ENCODE measurements around the gene LRSAM1. TPM values are rescaled to one million over a fixed set of nuclear protein-coding genes. Genes with fewer than 3 reads are reported as not detected.

The LRSAM1 gene
- total RNA-seq, 2 experiments from 2014 or later: 20.8 to 32.2 TPM

DNA sequence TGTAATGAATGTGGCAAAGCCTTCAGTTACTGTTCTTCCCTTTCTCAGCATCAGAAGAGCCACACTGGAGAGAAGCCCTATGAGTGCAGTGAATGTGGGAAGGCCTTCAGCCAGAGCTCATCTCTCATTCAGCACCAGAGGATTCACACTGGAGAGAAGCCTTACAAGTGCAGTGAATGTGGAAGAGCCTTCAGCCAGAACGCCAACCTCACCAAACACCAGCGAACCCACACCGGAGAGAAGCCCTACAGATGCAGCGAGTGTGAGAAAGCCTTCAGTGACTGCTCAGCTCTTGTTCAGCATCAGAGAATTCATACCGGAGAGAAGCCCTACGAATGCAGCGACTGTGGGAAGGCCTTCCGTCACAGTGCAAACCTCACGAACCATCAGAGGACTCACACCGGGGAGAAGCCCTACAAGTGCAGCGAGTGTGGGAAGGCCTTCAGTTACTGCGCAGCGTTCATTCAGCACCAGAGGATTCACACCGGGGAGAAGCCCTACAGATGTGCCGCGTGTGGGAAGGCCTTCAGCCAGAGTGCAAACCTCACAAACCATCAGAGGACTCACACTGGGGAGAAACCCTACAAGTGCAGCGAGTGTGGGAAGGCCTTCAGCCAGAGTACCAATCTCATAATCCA, 6.9 kb upstream of the LRSAM1 start:
- H3K4me1 ChIP-seq (ENCODE audit: insufficient read depth, low read length, poor library complexity, severe bottlenecking): peaks cover 17% of the 10 kb centered on the region
- ChIA-PET POLR2A (interaction anchor here (0.7 to 0.8 kb wide), 2 partner anchors 36 to 48 kb away, joined by 3 to 4 read pairs; partner anchors contain the start of gene SLC2A8), CTCF (ENCODE audit: unreplicated experiment) (no interaction called here)
- no peak overlapping the region for H2AFZ ChIP-seq (ENCODE audit: low read length)
- no peaks in the 10 kb centered on the region for H3K9me3 ChIP-seq (ENCODE audit: low read length)
- peaks cover 84% of the 10 kb centered on the region for H3K36me3 ChIP-seq (ENCODE audit: insufficient read depth, low read length)
- no peak overlapping the region for H3K4me2 ChIP-seq (ENCODE audit: low read length)
- no TSS peak for BruUV-seq (replicated peaks)
- peaks cover 19% of the 10 kb centered on the region for H4K20me1 ChIP-seq (ENCODE audit: insufficient read depth, low read length)
- peaks cover 21% of the 10 kb centered on the region for H3K79me2 ChIP-seq (ENCODE audit: insufficient read depth, low read depth, low read length)
- H3K9me2 ChIP-seq (ENCODE audit: insufficient read depth, low read length): no peaks in the 10 kb centered on the region
- intact Hi-C loops (cut with micrococcal nuclease; ENCODE audit: unreplicated experiment): no loop called here
- H3K27ac ChIP-seq (ENCODE audit: low read depth, low read length, poor library complexity, severe bottlenecking): peak overlapping the region; percentile 19
- no peak for TF ChIP-seq EZH2phosphoT487 (IDR thresholded peaks at IDR 0.05; ENCODE audit: borderline replicate concordance, low read depth, low read length)
- TF ChIP-seq, protein P1, sequence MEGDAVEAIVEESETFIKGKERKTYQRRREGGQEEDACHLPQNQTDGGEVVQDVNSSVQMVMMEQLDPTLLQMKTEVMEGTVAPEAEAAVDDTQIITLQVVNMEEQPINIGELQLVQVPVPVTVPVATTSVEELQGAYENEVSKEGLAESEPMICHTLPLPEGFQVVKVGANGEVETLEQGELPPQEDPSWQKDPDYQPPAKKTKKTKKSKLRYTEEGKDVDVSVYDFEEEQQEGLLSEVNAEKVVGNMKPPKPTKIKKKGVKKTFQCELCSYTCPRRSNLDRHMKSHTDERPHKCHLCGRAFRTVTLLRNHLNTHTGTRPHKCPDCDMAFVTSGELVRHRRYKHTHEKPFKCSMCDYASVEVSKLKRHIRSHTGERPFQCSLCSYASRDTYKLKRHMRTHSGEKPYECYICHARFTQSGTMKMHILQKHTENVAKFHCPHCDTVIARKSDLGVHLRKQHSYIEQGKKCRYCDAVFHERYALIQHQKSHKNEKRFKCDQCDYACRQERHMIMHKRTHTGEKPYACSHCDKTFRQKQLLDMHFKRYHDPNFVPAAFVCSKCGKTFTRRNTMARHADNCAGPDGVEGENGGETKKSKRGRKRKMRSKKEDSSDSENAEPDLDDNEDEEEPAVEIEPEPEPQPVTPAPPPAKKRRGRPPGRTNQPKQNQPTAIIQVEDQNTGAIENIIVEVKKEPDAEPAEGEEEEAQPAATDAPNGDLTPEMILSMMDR (conservative IDR thresholded peaks at IDR 0.05; ENCODE audit: low read length): no peak
- DNase-seq (ENCODE audit: low spot score): peak; percentile 17
- H3K4me3 ChIP-seq (ENCODE audit: low read depth, low read length, poor library complexity, severe bottlenecking): no peak overlapping the region

DNA sequence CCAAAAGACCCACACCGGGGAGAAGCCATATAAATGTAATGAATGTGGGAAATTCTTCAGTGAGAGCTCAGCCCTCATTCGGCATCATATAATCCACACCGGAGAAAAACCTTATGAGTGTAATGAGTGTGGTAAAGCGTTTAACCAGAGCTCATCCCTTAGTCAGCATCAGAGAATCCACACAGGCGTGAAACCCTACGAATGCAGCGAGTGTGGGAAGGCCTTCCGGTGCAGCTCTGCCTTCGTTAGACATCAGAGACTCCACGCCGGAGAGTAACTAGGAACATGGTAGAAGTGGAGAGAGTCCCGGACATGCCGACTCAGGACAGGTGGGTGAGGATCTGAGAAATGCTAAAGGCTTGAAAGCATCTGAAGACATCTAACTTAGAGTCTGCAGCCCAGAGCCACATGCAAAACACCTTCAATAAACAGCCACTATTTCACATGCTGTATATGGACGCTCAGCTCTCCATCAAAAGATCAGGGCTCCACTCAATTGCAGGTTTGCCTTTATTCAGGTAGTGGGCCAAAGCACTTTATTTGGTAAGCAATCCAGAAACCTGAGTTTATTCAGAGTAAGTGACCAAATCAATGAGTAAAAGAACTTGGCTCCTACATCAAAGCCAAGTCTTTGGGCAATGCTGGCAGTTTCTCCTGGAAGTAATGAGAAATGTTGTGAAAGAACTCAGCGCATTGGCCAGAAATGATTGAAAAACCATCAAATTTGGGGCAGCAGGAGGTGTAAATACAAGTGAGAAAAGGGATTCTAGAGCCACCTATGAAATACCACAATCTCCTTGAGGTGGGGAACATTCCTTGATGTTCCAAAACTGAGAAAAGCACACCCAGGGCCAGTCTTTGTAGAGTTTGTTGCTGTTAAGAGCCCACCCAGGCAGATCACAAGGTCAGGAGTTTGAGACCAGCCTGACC, 6.1 kb upstream of the LRSAM1 start:
- peaks cover 86% of the 10 kb centered on the region for H3K36me3 ChIP-seq (ENCODE audit: insufficient read depth, low read length)
- peaks cover 29% of the 10 kb centered on the region for H3K79me2 ChIP-seq (ENCODE audit: insufficient read depth, low read depth, low read length)
- H3K4me3 ChIP-seq (ENCODE audit: low read depth, low read length, poor library complexity, severe bottlenecking): no peak overlapping the region
- H3K27ac ChIP-seq (ENCODE audit: low read depth, low read length, poor library complexity, severe bottlenecking): peak overlapping the region; percentile 1
- H3K9me2 ChIP-seq (ENCODE audit: insufficient read depth, low read length): no peaks in the 10 kb centered on the region
- H2AFZ ChIP-seq (ENCODE audit: low read length): no peak overlapping the region
- peak; percentile 20 for DNase-seq (ENCODE audit: low spot score)
- ChIA-PET CTCF (ENCODE audit: unreplicated experiment) (no interaction called here), POLR2A (no interaction called here)
- peaks cover 27% of the 10 kb centered on the region for H4K20me1 ChIP-seq (ENCODE audit: insufficient read depth, low read length)
- no peaks in the 10 kb centered on the region for H3K9me3 ChIP-seq (ENCODE audit: low read length)
- no peak for TF ChIP-seq EZH2phosphoT487 (IDR thresholded peaks at IDR 0.05; ENCODE audit: borderline replicate concordance, low read depth, low read length)
- TF ChIP-seq, protein P1 (conservative IDR thresholded peaks at IDR 0.05; ENCODE audit: low read length): no peak
- H3K4me2 ChIP-seq (ENCODE audit: low read length): no peak overlapping the region
- intact Hi-C loops (cut with micrococcal nuclease; ENCODE audit: unreplicated experiment): no loop called here
- H3K4me1 ChIP-seq (ENCODE audit: insufficient read depth, low read length, poor library complexity, severe bottlenecking): peaks cover 23% of the 10 kb centered on the region
- TSS peak; percentile 53 for BruUV-seq (replicated peaks)
